ENCODE measurements around the gene CDKN1C.

CDKN1C gene

DNA sequence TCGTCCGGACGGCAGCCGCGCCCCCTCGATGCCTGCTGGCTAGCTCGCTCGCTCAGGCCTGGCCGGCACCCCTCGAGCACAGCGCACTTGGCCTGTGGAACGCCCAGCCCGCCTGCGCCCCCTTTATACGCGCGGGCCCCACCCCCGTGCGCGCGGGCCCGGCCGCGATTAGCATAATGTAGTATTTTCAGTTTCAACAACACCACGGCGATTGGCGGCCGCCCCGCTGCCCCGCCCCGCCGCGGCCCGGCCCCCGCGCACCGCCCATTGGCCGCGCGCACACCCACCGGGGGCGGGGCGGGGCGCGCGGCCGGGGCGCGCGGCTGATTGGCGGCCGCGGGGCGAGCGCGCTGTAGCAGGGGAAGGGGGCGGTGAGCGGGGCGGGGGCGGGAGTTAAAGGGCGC lies at the start of gene CDKN1C:
Gene CDKN1C, minus strand, starts transcription at position 98 of the 404 bp plus-strand sequence. CDS start 319 bp downstream, outside the sequence.
- DNase-seq: no peak

DNA sequence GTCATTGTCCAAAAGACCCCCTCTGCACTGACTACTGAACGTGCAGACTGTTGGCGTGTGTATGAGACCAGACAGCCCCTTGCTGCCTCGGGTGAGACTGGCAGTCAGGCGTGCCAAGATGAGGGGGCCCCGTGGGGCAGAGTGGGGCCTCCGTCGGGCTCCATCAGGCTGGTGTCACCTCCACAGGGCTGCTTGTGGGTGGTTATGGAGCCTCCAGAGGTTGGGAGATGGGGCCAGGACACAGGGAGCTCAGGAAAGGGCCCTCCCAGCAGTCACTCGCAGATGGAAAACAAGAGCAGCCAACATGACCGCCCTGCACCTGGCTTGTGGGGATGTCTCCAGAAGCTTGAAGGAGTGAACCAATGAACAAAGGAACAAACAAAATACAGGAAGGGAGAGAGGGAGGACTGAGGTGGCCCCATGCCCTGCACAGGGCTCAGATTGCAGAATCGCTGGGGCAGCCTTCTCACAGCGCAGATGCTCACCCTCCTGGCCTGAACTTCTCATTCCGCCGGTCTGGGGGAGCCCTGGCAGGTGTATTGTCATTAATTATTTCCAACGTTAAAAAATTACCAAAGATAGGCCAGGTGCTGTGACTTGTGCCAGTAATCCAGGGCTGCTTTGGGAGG lies 49.1 kb upstream of the CDKN1C start:
- DNase-seq: no peak

DNA sequence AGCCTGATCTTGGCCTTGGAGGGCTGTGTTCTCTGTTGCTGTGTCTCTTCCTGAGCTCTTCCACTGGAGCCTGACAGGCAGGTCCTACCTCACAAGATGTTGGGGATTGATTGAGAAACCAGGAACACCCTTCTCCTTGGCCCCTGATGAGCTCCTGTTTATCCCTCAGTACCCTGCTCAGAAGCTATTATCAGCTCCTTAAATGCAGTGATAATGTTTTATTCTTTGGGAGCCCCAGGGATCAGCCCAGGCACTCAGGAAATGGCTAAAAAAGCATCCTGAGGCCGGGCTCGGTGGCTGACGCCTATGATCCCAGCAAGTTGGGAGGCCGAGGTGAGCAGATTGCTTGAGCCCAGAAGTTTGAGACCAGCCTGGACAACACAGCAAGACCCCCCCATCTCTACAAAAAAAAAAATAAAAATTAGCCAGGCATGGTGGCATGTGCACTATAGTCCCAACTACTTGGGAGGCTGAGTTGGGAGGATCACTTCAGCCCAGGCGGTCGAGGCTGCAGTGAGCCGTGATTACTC lies 48.5 kb upstream of the CDKN1C start:
- no peak for DNase-seq

DNA sequence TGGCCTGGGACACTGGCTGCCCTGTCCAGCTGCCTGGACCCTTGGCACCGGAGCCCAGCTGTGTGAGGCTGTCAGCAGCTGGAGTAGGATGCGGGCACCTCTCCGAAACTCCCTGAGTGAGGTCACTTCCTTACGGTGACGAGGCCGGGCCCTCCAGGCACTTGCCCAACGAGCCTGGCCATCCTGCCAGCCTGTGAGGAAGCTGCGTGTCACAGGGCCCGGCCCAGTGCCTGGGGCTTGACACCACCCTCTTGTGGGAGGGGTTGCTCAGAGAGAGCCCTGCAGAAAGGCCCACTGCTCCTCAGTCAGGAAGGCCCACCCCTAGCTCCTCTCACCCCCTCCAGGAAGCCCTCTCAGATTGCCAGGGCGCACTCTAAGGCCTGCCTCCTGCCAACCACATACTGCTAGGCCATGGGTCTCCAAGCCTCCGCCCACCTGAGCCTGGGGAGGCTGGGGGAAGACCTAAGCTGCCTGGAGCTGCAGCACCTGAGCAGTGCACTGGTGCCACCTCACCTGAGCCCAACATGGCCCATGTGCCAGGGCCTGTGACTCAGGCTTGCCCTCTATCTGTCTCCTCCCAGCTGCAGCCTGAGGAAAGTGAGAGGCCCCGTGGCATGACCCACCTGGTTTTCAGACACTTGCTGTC lies 47.9 kb upstream of the CDKN1C start:
- DNase-seq: no peak

DNA sequence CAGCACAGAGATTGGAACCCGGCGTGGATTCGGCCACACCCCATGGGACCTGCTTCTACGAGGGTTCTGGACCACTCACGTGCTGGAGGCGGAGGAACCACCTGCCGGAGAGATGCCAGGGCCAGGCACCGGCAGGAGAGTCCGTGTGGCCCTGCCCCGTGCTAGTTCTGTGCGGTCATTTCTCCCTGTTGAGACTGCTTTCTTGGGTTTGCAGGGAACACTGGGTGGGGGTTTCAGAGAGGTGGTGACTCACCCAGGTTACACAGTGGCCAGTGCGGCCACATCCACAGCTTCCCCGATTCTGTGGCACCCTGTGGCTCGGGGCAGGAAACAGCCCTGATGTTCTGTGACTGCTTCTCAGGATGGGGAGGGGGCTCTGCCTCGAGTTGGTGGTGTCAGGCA lies 47.3 kb upstream of the CDKN1C start:
- DNase-seq: no peak

DNA sequence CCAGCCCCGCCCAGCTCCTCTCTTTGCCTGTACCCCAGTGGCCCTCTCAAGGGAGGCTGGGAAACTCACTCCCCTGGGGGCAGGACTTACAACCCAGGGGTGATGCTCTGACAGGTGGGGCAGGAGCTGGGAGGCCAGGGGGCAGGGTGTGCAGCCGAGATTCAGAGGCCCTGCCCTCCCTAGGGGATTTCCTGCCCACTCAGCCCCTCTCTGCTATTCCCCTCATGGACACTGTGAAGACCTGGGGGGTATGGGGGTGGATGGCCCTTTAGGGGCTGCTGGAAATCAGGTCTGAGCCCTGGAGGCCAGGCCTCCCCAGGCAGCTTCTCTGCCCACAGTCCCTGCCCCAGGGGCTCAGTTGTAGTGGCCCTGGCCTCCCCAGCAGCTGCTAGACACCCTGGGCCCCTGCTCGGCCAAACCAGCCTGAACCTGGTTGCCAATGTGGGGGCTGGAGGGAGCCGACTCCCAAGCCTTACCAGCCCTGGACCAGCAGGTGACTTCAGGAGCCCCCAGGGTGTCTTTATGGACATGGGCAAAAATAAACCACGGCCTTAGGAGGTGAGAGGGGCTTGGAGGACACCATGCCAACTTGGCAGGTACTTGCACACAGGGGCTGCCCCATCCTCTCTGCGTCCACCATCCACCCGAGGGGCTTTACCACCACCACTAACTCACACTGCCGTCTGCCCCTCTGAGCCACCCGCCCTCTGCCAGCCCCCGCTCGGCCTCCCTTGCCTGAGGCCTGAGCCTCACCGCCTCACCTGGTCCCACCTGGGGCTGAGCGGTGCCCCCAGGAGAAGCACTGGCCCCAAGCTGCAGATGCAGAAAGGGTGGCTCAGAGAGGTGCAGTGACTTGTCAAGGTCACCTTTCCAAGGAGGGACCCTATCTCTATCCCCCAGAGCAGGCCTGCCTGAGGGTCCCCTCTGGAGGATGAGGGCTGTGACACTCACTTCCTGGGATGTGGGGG lies 46.5 kb upstream of the CDKN1C start:
- no peak for DNase-seq

DNA sequence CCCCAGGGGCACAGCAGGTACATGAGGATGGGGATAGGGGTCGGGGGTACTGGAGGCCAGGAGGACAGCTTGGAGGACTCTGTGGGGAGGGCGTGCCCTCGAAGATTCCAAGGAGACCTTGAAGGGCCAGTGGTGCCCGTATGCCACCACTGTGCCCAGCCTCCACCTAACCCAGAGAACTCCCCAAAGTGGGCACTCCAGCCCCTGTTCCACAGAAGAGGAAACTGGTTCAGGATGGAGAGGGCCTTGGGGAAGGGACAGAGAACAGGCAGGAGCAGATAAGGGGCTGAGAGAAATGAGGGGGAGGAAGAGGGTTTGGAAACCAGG lies 45.8 kb upstream of the CDKN1C start:
- no peak for DNase-seq

DNA sequence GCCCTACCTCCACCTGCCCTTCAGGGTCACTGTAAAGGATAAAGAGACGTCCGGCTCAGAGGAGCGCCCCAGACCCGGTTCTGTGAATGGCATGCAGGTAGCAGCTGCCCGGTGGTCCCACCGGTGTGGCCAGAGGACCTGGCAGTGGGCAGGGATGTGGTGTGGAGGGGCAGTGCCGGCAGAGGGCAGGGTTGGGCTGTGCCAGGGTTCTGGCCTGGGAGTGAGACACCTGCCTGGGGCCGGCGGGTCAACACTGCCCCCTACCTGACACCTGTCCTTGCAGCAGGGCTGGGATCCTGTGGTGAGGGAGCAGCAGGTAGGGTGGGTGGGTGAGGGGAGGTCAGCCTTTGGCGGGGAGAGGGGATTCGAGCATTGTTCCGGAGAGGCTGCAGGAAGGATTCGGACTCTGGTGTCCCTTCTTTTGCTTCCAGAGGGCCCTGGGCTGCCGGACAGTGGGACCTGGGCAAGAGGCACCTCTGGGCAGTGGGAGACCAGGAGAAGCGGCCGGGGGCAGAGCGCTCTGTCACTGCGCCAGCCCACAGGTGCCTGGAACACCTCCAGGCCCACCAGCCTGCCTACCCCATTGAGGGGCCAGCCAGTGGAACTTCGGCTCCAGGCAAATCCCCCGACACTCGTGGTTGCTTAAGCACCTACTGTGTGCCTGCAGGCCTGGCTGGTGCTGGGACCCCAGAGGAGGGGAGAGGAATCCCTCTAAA lies 45.3 kb upstream of the CDKN1C start:
- DNase-seq: no peak

DNA sequence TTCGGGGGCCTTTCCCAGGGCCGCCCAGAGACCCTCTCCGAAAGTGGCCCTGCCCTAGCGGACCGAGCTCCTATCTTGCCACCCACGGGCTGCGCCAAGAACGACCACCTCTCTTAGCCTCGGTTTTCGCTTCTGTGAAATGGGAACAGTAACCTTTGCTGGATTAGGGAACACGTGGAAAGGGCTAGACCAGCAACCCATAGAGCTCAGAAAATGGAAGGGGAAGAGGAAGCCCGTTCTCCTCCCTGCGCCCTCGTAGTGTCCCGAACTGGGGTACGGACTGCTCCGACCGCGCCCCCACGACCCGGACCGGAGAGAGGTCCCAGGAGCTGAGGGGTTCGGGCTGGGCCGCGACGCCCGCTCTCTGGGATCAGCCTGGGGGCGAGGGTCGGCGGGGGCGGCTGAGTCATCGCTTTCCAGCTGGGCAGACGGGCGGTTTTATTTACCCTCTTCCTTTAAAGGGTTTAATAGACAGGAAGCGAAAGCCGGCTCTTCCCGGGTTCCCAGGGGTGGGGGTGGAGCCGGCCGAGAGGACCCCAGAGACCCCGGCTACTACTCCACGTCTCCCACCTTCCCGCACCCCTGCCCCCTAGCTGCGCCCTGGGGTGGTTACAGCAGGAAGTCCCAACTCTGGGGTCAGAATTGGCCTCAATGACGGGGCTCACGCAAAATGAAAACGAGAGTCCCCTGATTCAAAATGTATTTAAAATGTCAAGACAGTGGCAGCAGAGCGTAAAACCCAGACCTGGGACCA lies 44.6 kb upstream of the CDKN1C start:
- no peak for DNase-seq

DNA sequence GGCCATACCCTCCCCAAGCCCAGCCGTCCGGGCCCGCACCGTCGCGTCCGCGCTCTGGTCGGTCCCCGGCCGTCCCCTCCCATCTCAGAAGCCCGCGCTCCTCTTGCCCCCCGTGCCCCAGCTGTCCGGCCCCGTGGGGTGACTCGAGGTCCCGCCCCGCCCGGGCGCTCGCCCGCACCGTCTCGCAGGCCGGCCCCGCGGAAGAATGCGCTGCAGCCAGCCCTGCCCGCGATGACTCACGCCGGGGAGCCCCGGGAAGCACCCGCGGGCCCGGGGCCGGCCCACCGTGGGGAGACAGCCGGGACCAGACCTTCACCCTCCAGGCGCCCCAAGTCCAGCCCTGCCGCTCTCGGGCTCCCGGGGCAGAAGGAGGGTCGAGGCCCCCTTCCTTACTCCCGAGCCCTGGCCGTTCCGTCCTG lies 44.0 kb upstream of the CDKN1C start:
- DNase-seq: no peak

DNA sequence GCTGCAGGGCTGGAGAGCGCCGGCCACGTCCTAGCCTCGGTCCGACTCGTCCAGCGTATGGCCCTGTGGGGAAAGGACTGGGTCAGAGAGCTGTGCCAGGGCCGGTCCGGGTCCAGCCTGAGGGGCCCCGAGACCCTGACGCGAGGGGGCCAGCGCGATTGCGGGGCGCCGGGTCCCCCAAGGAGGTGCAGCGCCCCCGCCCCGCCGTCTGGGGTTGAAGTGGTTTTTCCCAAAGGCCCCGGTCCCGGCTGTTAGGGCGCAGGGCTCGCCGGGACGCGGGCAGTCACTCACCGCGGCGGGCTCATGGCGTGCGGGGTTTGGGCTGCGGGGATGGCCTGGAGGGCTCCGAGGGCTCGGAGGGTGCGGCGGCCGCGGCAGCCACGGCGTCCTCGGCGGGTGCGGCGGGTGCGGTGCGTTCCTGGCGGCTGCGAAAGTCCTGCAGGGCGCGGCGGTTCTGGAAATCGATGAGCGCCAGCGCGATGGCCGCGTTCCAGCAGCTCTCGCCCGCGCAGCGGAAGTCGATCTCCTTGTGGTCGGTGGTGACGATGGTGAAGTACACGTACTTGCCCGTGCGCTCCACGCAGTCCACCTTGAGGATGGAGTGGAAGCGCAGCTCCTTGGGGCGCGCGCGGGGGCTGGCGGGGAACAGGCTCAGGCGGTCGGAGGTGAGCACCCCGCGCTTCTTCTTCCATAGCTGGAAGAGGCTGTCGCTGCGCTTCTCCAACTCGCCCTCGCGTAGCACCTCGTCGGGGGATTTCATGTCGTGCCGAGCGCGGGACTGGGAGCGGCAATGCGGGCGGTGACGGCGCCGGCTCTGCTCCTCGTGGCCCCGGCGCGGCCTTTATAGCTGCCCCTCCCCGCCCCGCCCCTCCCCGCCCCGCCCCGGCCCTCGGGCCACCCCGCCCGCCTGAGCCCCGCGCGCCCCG lies 43.3 kb upstream of the CDKN1C start, which contains the start of gene PHLDA2:
Gene PHLDA2, minus strand, starts transcription at position 816 of the 926 bp plus-strand sequence. Its CDS starts 56 bp downstream, at position 760.
- no peak for DNase-seq

DNA sequence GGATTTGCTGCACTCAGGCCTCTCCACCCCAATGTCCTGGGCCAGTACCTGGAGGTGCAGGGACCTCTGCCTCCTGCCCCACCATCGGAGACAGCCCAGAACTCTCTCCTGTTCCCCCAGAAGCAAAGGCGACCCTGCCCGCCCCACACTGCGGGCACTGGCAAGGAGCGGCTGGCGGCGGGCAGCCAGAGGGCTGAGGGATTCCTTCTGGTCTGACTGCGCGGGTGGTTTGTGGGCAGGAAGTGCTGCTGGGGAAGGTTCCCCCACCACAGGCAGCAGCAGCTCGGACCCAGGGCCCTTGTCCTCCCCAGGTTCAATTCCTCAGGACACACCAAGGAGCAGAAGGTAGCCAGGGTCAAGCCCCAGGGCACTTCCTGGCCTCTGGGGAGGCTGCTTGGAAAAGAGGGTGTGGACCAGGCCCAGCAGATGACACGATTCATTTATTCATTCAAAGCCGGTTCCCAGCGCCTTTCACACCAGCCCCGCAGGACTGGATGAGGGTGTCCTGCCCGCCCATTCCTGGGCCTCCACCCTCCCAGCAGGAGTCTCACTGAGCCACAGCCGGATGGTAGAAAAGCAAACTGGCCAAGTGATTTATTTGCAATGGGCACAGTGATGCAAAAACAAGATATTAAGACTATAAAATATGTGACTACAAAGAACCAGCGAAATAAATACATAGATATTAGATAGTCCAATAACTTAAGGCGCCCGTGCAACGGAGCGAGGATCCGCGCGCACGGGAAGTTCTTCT lies 42.5 kb upstream of the CDKN1C start:
- no peak for DNase-seq

DNA sequence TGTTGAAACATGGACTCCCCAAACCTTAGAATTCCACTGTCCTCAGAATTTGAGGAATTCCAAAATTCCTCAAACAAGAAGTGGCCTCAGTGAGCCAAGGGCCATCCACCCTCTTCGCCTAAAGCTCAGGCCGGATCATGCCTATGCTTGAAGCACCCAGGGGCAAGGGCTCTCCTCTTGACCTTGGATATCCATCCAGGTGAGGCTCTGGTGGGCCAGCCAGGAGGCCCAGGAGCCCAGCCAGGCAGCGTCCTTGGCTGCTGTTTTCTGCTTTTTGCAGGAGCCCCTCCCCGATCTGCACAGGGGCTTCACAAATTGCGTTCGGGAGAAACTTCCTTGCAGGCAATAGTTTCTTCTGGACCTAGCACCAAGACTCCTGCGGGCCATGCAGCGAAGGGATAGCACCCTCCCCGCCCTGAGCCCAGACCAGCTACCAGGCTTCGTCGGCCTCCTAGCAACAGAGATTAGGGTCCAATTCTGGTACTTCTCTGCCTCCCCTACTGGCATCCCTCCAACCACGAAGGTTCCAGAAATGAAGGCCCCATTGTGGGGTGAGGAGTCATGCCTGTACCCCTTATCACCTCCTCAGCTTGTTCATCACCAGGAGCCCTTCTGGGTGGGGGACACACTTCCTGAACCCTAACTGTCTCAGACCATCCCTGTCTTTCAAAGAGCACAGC lies 41.7 kb upstream of the CDKN1C start:
- DNase-seq: no peak

DNA sequence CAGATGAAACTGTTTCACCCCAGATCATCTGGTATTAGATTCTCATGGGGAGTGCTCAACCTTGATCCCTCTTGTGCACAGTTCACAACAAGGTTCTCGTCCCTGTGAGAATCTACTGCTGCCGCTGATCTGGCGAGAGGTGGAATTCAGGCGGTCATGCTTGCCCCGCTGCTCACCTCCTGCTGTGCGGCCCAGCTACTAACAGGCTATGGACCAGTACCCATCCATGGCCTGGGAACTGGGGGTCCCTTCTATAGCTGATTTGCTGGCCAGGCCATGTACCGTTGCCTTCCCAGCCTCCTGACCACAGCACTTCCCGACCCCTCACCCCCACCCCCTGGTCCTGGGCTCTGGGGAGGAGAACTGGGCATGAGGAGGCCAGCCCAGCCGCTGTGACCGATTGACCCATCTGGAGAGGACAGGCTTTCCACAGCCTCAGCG lies 41.1 kb upstream of the CDKN1C start:
- DNase-seq: no peak

DNA sequence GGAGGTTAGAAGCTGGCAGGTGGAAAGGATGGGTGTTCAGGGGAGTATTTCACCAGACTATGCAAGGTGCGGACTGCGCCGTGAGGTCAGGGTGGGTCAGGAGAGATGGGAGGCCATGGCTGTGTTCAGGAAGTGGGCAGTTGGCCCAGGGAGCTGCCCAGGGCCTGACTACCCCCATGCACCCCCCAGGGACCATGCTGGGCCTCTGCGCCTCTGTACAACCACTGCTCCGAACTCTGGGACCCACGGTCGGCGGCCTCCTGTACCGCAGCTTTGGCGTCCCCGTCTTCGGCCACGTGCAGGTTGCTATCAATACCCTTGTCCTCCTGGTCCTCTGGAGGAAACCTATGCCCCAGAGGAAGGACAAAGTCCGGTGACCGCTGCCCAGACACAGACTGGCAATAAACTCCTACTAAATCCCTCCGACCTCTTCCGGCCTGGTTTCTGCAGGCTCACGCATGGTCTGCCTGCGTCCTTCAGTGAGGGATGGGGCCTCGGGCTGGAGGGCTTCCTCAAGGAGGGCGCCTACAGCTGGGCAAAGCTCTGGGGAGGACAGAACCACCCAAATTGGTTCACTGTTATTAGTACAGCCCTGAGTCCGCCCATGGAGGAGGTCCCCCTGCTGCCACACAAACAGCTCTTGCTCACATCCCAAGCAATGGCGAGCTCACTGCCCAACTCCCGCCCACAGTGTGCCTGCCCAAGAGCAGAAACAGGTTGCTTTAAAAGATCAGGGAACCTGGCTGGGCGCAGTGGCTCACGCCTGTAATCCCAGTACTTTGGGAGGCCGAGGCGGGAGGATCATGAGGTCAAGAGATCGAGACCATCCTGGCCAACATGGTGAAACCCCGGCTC lies 39.5 kb upstream of the CDKN1C start:
- DNase-seq: no peak

DNA sequence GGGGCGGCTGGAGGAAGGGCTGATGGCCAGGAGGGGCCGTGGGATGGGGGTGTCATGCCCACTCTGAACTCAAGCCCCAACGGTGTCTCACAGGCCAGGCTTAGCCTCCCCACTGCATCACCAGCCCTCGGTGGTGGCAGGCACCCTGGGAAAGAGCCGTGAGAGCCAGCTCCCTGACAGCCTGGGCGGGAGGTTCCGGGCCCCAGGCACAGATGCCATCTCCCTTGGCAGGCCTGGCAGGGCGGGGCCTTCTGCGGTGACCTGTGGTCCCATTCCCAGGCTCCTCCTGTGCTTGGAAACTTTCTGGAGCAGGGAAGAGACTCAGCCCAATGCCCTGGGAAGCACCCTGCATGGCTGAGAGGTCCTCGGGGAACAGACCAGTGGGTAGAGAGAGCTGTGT lies 38.8 kb upstream of the CDKN1C start:
- DNase-seq: no peak

DNA sequence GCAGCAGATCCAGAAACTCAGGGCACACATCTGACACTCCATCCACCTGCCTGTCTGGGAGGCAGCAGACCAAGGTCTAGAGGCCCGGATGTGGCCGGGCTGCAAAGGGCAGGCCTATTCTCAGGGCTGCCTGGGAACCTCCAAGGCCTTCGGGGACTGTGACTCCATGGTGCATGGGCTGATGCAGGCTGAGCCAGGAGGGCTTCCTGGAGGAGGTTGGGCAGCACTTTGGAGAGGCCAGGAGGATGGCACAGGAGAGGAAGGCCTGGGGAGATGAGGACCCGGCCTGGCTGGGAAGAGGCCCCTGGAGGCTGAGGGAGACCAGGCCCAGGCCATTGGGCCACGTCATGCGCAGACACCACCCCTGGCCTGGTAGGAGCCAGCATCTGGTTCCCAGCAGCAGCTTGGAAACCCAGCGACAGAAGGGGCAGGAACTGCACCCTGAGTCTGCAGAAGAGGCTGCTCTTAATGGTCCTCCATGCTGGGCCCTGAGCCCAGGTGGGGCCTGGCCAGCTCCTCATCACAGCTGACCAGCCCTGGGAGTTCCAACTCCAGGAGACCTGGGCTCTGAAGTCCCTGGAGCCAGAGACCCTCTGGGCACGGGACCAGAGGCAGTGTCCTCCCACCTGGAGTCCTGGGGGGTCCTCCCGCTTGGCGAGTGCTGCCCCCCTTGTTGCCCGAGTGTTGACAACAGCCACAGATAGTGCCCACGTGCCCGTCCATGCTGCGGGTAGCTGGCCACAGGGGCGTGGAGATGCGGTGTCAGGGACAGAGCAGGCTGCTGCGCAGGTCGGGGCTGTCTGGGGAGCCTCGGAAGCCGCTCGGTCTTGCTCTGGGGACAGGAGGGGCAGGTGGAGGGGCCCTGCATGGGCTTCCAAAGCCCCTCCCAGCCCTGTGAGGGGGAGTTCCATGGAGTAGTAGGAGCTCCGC lies 38.1 kb upstream of the CDKN1C start:
- DNase-seq: no peak
